ENCODE measurements around the gene GNAZ.

DNA sequence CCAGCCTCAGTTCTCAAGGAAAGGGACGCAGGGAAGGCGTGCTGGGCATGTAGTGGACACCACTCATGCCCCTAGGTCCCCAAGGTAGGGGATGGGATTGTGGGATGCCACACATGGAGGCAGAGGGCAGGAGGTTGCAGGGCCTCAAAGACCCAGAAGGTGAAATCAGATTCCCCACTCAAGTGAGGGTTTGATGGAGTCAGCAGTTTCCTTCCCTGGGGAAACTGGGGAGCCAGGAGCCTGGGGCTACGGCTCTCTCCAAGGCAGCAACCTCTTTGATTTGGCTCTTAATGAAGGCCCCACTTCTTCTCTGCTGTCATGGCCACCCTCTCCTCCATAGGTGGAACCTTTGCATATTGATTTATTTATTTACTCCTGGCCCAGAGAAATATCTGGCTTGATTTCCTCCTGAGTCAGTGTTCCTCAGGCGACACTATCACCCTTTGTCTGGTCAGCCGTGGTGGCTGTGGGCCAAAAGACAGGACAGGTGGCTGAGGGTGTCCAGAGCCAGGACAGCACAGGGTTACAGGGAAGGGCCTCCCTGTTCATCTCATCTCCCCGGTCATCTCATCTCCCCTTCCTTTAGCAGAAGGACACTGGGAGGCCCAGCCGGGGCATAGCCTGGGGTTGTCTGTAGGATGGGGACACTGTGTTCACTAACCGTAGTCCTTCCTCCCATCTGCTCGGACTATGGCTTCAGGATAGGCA lies 9.6 kb downstream of the GNAZ start:
- TF ChIP-seq POLR2AphosphoS5 (IDR thresholded peaks at IDR 0.05) (no peak), POLR2A (IDR thresholded peaks at IDR 0.05) (no peak)

All from stomach (tissue), 4 donors.